ENCODE measurements around the gene IHH.

DNA sequence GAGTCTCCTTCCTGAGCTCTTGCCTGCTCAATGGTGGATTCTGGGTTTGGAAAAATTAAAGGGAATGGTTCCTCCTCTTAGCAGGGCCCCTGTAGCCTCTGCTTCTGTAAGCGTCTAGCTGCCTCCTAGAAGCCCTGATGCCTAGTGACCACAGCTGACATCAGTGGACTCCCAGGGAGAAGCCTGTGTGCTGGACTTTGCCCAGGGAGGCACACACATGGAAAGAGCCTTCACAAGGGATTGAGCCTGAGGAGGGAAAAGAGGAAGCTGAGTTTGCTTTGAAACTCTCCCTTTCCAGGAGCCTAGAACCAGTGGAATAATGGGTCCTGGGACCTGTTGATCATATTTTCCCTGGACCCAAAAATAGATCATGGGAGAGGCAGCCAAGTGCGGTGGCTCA lies 18.0 kb downstream of the IHH start:
- TF ChIP-seq, protein P1, sequence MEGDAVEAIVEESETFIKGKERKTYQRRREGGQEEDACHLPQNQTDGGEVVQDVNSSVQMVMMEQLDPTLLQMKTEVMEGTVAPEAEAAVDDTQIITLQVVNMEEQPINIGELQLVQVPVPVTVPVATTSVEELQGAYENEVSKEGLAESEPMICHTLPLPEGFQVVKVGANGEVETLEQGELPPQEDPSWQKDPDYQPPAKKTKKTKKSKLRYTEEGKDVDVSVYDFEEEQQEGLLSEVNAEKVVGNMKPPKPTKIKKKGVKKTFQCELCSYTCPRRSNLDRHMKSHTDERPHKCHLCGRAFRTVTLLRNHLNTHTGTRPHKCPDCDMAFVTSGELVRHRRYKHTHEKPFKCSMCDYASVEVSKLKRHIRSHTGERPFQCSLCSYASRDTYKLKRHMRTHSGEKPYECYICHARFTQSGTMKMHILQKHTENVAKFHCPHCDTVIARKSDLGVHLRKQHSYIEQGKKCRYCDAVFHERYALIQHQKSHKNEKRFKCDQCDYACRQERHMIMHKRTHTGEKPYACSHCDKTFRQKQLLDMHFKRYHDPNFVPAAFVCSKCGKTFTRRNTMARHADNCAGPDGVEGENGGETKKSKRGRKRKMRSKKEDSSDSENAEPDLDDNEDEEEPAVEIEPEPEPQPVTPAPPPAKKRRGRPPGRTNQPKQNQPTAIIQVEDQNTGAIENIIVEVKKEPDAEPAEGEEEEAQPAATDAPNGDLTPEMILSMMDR (IDR thresholded peaks at IDR 0.05; ENCODE audit: extremely low read depth in 1 of 2, insufficient read depth in 1 of 2, low read depth in 1 of 2, low read length in 2 of 2), result no peak
- TF ChIP-seq POLR2A (IDR thresholded peaks at IDR 0.05; ENCODE audit: low read depth, low read length), result no peak
- no peak for TF ChIP-seq POLR2AphosphoS5 (IDR thresholded peaks at IDR 0.05; ENCODE audit: insufficient read depth, low read depth, low read length)
- TF ChIP-seq GATA2 (IDR thresholded peaks at IDR 0.05; ENCODE audit: insufficient read depth, insufficient read length, low read depth, low read length), result no peak
- no peak for TF ChIP-seq FOS (IDR thresholded peaks at IDR 0.05; ENCODE audit: borderline replicate concordance, insufficient read depth, low read length)

All from endothelial cell of umbilical vein (primary cell).